T-helper 2 cell (primary cell): Measurements from ENCODE around the gene EXOC3L2.
"Not testable (repeated sequence)": the region's sequence is repeated elsewhere in the genome, so short reads cannot be mapped to it uniquely, and the experiment has no call there.

Experiments
- DNase-seq, 5 experiments: peaks; one replicate each; pipeline versions ENCODE4 v3.0.0 to v3.0.0-alpha.2; 2012 to 2022
- total RNA-seq, 2 donors: gene quantifications; one replicate each; lab custom pipeline; 2026; lab: John Stamatoyannopoulos, UW

The EXOC3L2 gene
- total RNA-seq: 0 reads per million in 2 donors

DNA sequence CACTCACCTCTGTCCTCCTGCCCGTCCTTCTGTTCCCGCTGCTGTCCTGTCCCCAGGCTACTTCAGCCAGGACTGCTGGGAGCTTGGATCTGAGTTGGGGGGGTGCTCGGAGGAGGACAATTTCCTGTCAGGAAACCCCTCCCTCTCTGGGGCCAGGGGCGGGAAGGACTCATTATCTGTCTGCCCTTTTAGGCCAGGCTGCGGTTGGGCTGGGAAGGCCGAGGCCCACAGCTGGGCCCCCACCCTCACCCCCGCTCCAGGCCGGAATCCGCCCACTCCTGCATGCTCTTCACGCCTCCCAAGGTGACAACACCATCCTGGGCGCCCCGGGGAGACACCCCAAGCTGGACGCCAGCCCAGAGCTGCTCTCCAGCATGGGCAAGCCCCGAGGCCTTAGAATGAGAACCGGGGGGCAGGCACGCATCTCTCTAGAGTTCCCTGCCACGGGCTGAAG is at the start of gene EXOC3L2:
Gene EXOC3L2 (minus strand): TSS at position 74 of the 454 bp plus-strand sequence. CDS start 6,362 bp downstream, outside the sequence.
- DNase-seq: no peak

DNA sequence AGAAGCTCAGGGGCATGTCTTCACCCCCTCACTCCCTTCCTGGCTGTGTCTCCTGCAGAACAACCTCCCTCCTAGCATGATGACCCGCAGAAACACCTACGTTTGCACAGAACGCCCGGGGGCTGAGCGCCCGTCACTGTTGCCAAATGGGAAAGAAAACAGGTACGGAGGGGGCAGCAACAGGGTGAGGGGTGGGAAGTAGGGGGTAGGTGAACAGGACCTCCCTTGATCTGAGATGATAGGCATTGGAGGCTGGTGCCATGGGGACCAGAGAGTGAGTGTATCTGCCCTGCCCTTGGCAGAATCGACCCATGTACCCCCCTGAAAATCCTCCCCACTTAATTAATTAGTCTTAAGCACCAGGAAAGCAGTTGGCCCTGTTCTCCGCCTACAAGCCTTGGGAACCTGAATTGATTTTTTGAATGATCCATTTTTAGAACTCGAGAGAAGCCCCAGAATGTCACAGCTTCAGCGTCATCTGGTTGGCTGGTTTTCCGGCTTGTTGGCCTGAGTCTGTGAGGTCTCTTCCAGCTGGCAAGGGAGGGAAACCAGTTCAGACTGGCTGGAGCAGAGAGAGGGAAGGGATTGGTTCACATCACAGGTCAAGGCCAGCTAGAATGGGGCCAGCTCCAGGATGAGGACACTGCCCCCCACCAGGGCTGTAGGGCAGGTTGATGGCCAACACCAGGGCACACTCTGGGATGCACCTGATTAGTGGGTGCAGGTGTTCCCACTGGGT is 49.3 kb upstream of the EXOC3L2 start:
- no peak for DNase-seq

GRCh38 chr19:45293682-45294081 is 48.5 kb upstream of the EXOC3L2 start:
- DNase-seq: no peak

- DNase-seq: no peak
Measured at GRCh38 chr19:45291834-45292233, 46.6 kb upstream of the EXOC3L2 start.

- no peak for DNase-seq
Measured at GRCh38 chr19:45290381-45290931, 45.2 kb upstream of the EXOC3L2 start.

GRCh38 chr19:45283443-45284033 is 38.3 kb upstream of the EXOC3L2 start:
- DNase-seq: no peak

DNA sequence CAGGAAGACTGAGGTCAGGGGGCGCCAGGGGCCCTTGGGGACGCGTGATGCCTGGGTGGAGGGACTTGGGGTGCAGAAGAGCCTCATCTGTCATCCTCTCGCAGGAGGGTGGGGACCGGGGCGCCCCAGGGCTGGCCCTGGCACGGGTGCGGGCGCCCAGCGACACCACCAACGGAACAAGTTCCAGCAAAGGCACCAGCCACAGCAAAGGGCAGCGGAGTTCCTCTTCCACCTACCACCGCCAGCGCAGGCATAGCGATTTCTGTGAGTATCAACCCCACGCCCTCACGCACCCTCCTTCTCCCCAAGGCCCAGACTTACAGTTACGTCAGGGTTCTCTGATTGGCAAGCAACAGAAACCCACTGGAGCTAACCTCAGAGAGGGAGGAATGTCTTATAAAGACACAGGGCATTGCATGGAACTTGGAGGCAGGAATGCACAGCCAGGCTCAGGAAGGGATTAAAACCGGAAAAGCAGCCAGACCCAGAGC is 35.3 kb upstream of the EXOC3L2 start:
- no peak for DNase-seq

DNA sequence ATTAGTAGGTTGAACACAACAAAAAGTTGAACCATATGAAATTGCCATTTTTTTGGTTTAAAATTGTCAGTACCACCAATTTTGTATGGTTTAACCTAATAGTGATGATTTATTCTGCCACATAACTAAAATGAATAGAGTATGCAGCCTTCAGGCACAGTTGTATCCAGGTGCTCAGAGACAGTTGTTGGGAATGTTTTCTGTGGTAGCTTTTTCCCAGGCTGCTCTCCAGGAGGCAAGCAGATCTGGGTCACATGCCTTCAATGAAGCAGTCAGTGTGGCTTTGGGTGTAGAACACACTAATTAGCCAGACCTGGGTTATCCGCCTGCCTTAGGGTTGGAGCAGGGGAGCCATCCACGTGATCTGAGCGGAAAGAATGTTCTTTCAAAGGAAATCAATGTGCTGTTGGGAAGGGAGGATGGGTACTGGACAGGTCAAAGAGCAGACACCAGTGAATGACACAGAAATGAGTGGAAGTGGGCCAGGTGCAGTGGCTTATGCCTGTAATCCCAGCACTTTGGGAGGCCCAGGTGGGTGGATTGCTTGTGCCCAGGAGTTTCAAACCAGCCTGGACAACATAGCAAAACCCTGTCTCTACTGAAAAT is 34.5 kb upstream of the EXOC3L2 start:
- DNase-seq: no peak

GRCh38 chr19:45278087-45278486 is 32.9 kb upstream of the EXOC3L2 start:
- DNase-seq: no peak

- no peak for DNase-seq
Measured at GRCh38 chr19:45276284-45276687, 31.1 kb upstream of the EXOC3L2 start.

GRCh38 chr19:45275370-45275971 is 30.3 kb upstream of the EXOC3L2 start:
- DNase-seq: no peak

DNA sequence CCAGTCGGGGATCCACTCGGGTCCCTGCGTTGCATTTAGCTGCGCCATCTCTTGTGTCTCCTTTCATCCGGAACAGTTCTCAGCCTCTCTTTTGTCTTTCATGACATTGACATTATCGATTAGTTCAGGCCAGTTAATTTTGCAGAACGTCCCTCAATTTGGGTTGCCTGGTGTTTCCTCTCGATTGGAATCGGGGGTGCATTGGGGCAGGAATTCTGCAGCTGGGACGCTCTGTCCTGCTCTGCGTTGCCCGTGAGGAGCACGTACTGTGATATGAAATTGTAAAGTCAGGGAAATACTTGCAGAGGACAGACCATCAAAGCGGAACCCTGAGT is 28.3 kb upstream of the EXOC3L2 start:
- DNase-seq: no peak

DNA sequence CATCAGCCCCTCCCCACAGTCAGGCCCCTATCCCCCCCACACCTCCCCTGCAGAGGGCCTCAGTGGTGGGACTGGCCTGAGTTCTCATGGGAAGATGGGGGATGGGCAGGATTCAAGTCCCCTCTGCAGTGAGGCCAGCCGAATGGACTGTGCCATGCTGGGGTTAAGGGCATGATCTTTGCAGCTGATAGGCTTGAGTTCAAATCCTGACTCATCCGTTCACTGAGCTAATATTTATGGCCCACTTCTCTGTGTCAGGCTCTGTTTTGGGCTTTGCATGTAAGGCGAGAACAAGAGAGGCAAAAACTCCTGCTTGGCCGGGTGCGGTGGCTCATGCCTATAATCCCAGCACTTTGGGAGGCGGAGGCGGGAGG is 26.5 kb upstream of the EXOC3L2 start:
- no peak for DNase-seq

- no peak for DNase-seq
Measured at GRCh38 chr19:45271098-45271734, 26.0 kb upstream of the EXOC3L2 start.

GRCh38 chr19:45269939-45270338 is 24.7 kb upstream of the EXOC3L2 start:
- not testable (repeated sequence) for DNase-seq

DNA sequence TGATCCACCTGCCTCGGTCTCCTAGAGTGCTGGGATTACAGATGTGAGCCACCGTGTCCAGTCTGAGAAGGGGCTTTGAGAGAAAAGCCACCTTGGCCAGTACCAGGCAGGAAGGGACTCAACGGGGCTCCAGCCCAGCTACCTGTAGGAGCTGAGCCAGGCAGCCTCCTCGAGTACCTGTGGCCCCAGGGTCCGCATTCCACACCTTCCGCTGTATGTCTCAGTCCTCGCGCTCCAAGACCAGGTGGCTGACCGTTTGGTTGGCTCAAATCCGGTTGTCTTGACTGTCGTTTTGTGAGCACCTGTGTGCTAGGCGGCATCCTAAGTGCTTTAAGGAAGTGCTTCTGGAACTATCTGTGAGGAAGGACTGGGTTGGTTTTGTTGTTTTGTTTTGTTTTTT is 22.1 kb upstream of the EXOC3L2 start:
- DNase-seq: no peak

- DNase-seq: no peak
Measured at GRCh38 chr19:45265375-45265774, 20.2 kb upstream of the EXOC3L2 start.

DNA sequence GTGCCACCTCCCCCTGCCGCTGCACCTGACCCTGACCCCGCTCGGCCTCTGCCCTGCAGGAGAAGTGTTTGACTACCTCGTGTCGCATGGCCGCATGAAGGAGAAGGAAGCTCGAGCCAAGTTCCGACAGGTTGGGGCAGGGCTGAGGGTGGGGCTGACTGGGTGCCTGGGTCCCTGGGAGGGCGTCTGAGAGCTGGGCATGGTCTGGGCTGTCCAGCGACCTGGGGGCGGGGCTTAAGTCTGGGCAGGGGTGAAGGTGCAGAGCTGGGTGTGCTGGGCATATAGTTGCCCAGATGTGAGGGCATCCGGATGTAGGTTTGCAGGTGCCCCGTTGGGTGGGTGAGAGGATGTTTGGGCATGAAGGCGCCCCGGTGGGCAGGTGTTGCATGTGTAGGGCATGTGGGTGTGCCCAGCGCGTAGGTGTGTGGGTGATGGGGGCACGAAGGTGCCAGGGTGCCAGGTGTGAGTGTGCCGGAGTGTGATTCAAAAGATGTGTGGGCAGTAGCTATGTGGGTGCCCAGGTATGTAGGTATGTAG is 19.6 kb upstream of the EXOC3L2 start:
- DNase-seq: no peak

DNA sequence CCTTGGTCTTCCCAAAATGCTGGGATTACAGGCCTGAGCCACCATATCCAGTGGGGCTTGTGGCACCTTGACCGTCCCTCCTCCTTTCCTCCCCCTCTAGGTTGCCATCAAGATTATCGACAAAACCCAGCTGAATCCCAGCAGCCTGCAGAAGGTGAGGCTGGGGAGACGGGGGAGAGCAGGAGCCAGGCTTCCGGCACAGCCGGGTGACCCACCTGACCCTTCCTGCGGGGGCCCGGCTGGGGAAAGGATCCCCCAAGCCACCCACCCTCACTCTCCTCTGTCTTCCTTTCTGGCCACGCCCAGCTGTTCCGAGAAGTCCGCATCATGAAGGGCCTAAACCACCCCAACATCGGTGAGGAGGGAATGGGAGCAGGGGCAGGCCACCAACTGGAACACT is 17.8 kb upstream of the EXOC3L2 start:
- no peak for DNase-seq

DNA sequence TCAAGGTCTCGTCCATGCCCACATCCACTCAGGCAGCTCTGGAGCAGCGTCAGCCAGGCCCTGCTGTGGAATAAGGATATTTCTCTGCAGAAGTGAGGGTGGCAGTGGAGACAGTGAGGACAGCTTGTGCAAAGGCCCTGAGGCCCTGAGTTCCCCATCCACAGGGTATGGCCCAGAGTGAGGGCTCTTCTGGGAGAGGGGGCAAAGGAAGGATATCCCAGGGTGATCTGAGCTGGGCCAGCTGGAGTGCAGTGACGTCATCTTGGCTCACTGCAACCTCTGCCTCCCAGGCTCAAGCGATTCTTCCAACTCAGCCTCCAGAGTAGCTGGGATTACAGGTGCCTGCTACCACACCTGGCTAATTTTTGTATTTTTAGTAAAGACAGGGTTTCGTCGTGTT is 17.4 kb upstream of the EXOC3L2 start:
- no peak for DNase-seq

- DNase-seq: no peak
Measured at GRCh38 chr19:45258862-45259261, 13.7 kb upstream of the EXOC3L2 start.

- DNase-seq: no peak
Measured at GRCh38 chr19:45256836-45257235, 11.6 kb upstream of the EXOC3L2 start.
